Ammon's horn (tissue), 1 donor: ENCODE measurements around the gene WRAP73.

Experiments used
- DNase-seq: peaks from one replicate; pipeline ENCODE4 v3.0.0-alpha.2; 2016; ENCODE audit warnings: low spot score

WRAP73 gene

DNA sequence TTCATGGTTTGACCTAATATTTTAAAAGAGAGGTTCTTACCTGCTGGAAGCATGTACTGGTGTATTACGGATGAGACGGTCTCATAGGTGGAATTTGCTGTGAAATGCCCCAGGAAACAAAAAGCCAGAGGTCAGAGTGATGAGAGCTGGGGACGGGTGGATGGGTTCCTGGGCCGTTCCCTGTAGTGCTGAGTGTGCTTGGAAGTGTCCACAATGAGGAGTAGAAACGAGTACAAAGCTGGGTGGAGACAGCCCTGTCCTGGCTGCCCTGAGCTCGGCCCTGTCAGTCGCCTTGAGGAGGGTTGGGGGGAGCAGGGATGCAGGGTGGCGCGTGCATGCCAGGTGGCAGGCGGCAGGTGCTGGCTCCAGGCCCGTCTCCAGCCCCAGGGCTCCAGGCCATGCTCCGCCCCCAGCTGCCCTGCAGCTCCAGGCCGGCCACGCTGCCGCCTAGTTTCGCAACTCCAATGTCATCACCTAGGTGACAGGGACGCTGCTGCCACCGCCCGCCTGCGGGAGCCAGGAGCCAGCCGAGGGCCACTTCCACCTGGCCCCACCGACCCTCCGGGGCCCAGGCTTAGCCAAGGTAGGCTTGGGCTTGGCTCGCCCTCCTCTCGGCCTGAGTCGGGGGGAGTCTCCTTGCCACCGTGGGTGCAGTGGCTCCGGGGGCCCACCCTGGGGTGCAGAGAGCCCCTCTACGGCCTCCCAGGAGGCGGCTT lies 18.8 kb upstream of the WRAP73 start:
- DNase-seq: peak; percentile 60

DNA sequence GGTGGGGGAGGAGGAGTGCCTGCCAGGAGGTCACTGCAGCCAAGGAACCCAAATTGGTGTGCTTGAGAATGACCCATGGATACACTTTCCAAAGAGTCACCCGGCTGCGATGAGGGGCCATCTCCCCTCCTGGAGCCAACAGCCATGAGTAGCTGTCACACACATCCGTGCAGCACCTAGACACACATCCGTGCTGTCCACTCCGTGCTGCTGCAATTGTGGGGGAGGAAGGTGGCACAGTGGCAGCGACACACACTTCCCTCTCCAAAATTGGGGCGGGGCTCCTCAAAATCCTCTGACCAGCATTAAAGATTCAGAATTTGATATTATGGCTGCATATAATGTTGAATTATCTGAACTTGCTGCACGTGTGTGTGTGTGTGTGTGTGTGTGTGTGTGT lies 18.2 kb upstream of the WRAP73 start:
- DNase-seq: no peak

- DNase-seq: no peak
Measured at GRCh38 chr1:3664700-3665375, 14.9 kb upstream of the WRAP73 start.

GRCh38 chr1:3663999-3664699 lies 14.2 kb upstream of the WRAP73 start:
- no peak for DNase-seq

GRCh38 chr1:3662080-3662671 lies 12.3 kb upstream of the WRAP73 start:
- no peak for DNase-seq

GRCh38 chr1:3661631-3662030 lies 11.7 kb upstream of the WRAP73 start:
- DNase-seq: no peak

- no peak for DNase-seq
Measured at GRCh38 chr1:3660704-3661103, 10.8 kb upstream of the WRAP73 start.

DNA sequence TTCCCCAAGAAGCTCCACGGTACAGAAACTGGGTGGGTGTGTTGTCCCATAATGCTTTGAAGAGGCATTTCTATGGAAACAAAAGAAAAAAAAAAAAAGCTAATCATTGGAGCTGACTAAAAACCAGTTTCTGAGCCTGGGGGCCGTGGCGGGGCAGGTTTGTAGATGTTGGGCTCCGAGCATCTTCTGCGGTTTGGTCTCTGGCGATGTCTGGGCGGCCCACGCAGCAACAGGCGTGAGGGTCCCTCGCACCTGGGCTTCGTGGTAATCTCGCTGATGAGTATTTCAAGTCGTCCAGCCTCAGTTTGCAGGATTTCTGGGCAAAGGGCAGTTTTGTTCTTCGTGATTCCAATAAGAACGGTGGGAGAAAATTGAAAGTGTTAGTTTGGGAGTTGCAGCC lies 9.2 kb upstream of the WRAP73 start:
- DNase-seq: no peak

GRCh38 chr1:3658231-3658615 lies 8.3 kb upstream of the WRAP73 start:
- no peak for DNase-seq

GRCh38 chr1:3657578-3658230 lies 7.8 kb upstream of the WRAP73 start:
- no peak for DNase-seq

DNA sequence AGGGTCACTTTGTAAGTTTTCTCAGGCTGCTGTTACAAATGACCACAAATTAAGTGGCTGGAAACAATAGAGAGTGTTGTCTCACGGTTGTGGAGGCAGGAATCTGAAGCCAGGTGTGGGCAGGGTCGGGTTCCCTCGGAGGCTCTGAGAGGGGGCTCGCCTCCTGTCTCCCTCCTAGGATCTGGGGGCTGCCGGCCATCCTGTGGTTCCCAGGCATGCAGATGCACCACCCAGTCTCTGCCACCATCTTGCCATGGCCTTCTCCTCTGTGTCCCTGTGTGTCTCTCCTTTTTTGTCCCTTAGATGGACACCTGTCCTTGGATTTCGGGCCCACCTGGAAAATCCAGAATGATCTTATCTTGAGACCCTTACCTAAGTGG lies 7.2 kb upstream of the WRAP73 start:
- DNase-seq: no peak

GRCh38 chr1:3656450-3657095 lies 6.7 kb upstream of the WRAP73 start:
- no peak for DNase-seq

GRCh38 chr1:3654549-3655281 lies 4.8 kb upstream of the WRAP73 start:
- DNase-seq: no peak

- no peak for DNase-seq
Measured at GRCh38 chr1:3653286-3653618, 3.3 kb upstream of the WRAP73 start.

DNA sequence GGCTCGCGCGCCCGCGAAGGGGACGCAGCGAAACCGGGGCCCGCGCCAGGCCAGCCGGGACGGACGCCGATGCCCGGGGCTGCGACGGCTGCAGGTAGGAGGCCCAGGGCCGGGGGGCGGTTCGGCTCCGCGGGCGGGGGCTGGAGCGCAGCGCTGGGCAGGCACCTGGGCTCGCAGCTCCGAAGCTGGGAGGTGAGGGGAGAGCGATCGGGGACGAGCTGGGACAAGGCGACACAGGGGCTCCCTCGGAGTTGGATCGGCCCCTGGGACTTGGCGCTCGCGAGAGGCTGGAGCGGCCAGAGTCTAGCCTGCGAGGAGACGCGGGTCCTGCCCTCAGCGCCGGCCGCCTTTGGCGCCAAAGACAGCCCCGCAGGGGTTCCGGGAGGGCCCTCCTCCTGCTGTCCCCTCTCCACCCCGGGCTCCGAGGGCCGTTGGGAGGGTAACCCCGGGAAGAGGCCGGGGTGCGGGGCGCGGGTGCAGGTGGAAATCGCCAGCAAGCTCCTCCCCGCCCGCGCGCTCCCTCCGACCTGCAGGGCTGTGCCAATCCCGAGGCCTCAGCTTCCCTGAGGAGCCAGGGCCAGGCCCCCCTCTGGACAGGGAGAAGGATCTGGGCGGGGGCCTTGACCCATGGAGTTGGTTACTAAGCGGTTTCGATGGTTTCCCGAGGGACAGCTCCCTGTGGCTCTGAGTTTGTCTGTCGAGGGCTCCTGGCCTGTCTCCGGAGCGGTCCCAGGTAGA lies 2.8 kb upstream of the WRAP73 start:
- DNase-seq: no peak

GRCh38 chr1:3651930-3652547 lies 2.1 kb upstream of the WRAP73 start, which contains the start of gene TP73:
TSS of gene TP73 (plus strand) at chr1:3652516. CDS start at chr1:3682366, 29,850 bp downstream.
- no peak for DNase-seq

GRCh38 chr1:3651026-3651929 lies 1.4 kb upstream of the WRAP73 start:
- DNase-seq: no peak

GRCh38 chr1:3650248-3651025 lies 534 bp upstream of the WRAP73 start:
- DNase-seq: no peak
